Activated CD4-positive, CD25-positive, alpha-beta regulatory T cell treated with anti-CD3 and anti-CD28 coated beads, Interleukin-2, amount 50 U/mL, for 24 hours (primary cell): ENCODE results near the gene LAMB4.

Experiments used
- ATAC-seq, 2 donors: fragments of 150-1000 bp; cut with Tn5 transposase; one replicate each; pipeline ENCODE4 v1.10.0; 2021; ENCODE audit warnings: mild to moderate bottlenecking in 1 of 2, moderate library complexity in 1 of 2

Gene LAMB4

GRCh38 chr7:108008827-108009226 is 121.3 kb downstream of the LAMB4 start:
- no peak for ATAC-seq

GRCh38 chr7:108008240-108008639 is 121.9 kb downstream of the LAMB4 start:
- no peak for ATAC-seq

GRCh38 chr7:108007762-108008161 is 122.4 kb downstream of the LAMB4 start:
- no peak for ATAC-seq

GRCh38 chr7:108007261-108007660 is 122.9 kb downstream of the LAMB4 start:
- ATAC-seq, result no peak

GRCh38 chr7:108004220-108005142 is 125.7 kb downstream of the LAMB4 start:
- no peak for ATAC-seq

GRCh38 chr7:108003599-108003935 is 126.6 kb downstream of the LAMB4 start:
- no peak for ATAC-seq

- peak in 1 of 2 donors; percentile 26 for ATAC-seq
Measured at GRCh38 chr7:108002726-108003598, 127.2 kb downstream of the LAMB4 start, which contains the start of gene LAMB1. TSS of gene LAMB1 (minus strand) at chr7:108003161. CDS start at chr7:108002885, 276 bp downstream.

GRCh38 chr7:108001764-108002725 is 128.1 kb downstream of the LAMB4 start:
- no peak for ATAC-seq

- ATAC-seq, result no peak
Measured at GRCh38 chr7:108000875-108001763, 129.0 kb downstream of the LAMB4 start.

GRCh38 chr7:107999779-108000560 is 130.2 kb downstream of the LAMB4 start:
- no peak for ATAC-seq

GRCh38 chr7:107998660-107999480 is 131.3 kb downstream of the LAMB4 start:
- ATAC-seq, result no peak

GRCh38 chr7:107998150-107998549 is 132.0 kb downstream of the LAMB4 start:
- ATAC-seq, result no peak

- ATAC-seq, result no peak
Measured at GRCh38 chr7:107996072-107996882, 133.9 kb downstream of the LAMB4 start.

- ATAC-seq, result no peak
Measured at GRCh38 chr7:107995184-107996071, 134.7 kb downstream of the LAMB4 start.

- no peak for ATAC-seq
Measured at GRCh38 chr7:107994421-107995030, 135.6 kb downstream of the LAMB4 start.

- ATAC-seq, result no peak
Measured at GRCh38 chr7:107993891-107994291, 136.3 kb downstream of the LAMB4 start.
